ENCODE data around the gene BTG4.

GRCh38 chr11:111539426-111540113 is 27.4 kb upstream of the BTG4 start:
- TF ChIP-seq CTCF (IDR thresholded peaks at IDR 0.05; ENCODE audit: insufficient read depth, low read depth, low read length), result no peak
- TF ChIP-seq EZH2 (IDR thresholded peaks at IDR 0.05; ENCODE audit: insufficient read depth, low read length), result no peak
